ENCODE data around the gene PLEKHO1.
"Not testable (repeated sequence)": the region's sequence is repeated elsewhere in the genome, so short reads cannot be mapped to it uniquely, and the experiment has no call there.

PLEKHO1 gene

DNA sequence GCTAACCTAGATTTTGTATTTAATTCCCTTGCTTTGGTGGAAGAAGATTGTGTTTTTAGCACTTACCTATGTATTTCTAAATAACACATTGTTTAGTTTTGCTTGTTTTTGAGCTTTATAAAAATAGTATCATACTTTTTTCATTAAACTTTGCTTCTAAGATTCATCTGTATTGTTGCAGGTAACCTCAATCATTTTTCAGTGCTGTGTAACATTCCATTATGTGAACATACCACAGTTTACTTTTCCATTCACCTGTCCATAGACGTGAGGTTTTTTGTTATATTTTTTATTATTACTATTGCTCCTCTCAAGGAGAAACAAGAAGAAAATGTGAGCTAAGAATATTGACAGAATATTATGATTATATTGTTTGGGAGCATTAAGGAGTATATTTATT, 15.2 kb upstream of the PLEKHO1 start:
- Histone ChIP-seq H3K4me1 (ENCODE audit: insufficient read depth, low read length) (no peaks in the 10 kb centered on the region), H2AFZ (ENCODE audit: low read depth, low read length) (no peak overlapping the region), H3K27me3 (ENCODE audit: insufficient read depth, low read length) (no peaks in the 10 kb centered on the region), H3K9me3 (ENCODE audit: low read length) (no peaks in the 10 kb centered on the region), H3K4me3 (ENCODE audit: low read length) (no peak overlapping the region), H3K36me3 (ENCODE audit: insufficient read depth, low read length) (no peaks in the 10 kb centered on the region)

DNA sequence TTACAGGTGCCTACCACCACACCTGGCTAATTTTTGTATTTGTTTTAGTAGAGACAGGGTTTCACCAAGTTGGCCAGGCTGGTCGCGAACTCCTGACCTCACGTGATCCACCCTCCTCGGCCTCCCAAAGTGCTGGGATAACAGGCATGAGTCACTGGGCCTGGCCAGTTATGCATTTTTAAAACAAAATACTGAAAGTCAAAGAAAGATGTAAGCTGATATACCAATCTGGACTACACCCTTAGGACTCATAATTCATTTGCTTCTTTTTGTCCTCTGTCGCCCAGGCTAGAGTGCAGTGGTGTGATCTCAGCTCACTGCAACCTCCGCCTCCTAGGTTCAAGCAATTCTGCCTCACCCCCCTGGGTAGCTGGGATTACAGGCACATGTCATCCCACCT, 14.3 kb upstream of the PLEKHO1 start:
- H2AFZ ChIP-seq (ENCODE audit: low read depth, low read length); H3K9me3 ChIP-seq (ENCODE audit: low read length); H3K4me3 ChIP-seq (ENCODE audit: low read length); H3K4me1 ChIP-seq (ENCODE audit: insufficient read depth, low read length); H3K36me3 ChIP-seq (ENCODE audit: insufficient read depth, low read length); H3K27me3 ChIP-seq (ENCODE audit: insufficient read depth, low read length): not testable (repeated sequence)

DNA sequence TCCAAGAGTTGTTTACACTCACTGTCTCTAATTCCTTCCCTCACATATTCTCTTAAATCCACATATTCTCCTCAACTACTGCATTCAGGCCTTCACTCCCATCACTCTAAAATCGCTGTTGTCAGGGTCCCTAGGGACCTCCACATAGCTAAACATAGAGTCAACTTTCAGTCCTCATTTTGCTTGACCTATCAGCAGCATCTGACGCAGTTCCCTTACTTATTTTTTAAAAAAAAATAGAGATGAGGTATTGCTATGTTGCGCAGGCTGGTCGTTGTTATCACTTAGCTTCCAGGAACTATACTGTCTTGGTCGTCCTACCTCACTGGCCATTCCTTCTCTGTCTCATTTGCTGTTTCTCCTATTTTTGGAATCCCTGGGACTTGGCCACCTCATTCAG, 11.7 kb upstream of the PLEKHO1 start:
- Histone ChIP-seq H3K4me3 (ENCODE audit: low read length) (no peak overlapping the region), H3K4me1 (ENCODE audit: insufficient read depth, low read length) (no peaks in the 10 kb centered on the region), H3K36me3 (ENCODE audit: insufficient read depth, low read length) (peaks cover 3% of the 10 kb centered on the region), H3K27me3 (ENCODE audit: insufficient read depth, low read length) (no peaks in the 10 kb centered on the region), H3K9me3 (ENCODE audit: low read length) (no peaks in the 10 kb centered on the region), H2AFZ (ENCODE audit: low read depth, low read length) (no peak overlapping the region)

DNA sequence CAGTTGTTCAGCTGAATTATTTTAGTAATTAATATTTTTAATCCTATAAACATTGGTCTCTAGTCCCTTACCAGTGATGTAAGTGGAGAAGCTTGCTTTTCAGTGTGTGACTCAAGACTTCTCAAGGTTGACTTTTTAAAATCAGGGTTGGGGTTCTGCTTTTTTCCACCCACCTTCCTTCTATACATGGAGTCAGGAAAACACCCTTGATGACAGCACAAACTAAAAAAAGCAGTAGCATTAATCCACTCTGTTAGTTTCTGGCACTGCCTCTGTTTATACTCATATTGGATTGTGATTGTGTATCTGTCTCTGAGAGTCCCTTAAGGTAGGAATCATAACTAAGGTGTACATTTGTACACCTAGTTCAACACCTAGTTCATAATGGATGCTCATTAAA, 8.3 kb upstream of the PLEKHO1 start:
- Histone ChIP-seq H3K27me3 (ENCODE audit: insufficient read depth, low read length) (no peaks in the 10 kb centered on the region), H2AFZ (ENCODE audit: low read depth, low read length) (no peak overlapping the region), H3K9me3 (ENCODE audit: low read length) (no peaks in the 10 kb centered on the region), H3K4me3 (ENCODE audit: low read length) (no peak overlapping the region), H3K4me1 (ENCODE audit: insufficient read depth, low read length) (no peaks in the 10 kb centered on the region), H3K36me3 (ENCODE audit: insufficient read depth, low read length) (peaks cover 3% of the 10 kb centered on the region)

DNA sequence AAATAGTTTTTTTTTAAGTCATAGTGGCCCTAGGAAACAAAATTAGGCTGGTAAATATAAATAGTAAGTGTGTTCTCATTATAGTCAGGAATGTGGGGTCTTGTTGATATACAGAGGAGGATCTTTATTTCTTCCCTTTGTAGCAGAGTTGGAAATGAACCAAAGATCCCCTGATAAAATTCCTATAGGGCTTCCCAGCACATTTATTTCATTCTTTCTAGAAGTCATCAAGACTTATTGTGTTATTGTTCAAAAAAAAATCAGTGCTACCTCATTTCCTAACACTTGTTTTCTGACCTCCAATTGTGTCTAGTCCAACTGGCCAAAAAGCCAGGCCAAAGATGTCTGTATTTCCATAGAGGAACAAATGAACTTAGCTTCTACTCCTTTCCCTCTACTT, 7.6 kb upstream of the PLEKHO1 start:
- Histone ChIP-seq H2AFZ (ENCODE audit: low read depth, low read length) (no peak overlapping the region), H3K9me3 (ENCODE audit: low read length) (no peaks in the 10 kb centered on the region)

DNA sequence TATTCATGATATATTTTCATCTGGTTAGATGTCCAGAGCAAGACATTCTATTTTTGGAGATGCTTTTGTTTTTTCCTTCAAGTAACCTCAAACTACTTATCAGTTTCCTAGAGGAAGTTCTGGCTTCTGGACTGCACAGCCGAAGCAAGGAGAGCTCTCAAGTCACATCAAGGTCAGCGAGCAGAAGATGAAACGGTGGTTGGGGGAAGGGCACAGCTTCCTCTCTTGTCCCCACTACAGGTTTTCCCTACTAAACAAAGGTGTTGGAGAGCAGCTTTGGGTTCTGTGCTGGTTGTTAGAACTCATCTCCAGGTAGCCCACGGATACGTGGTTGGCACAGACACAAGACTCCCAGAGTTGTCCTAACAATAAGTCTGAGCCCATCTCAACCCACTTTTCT, 5.1 kb upstream of the PLEKHO1 start:
- H3K4me1 ChIP-seq (ENCODE audit: insufficient read depth, low read length): peaks cover 13% of the 10 kb centered on the region
- peaks cover 3% of the 10 kb centered on the region for H3K36me3 ChIP-seq (ENCODE audit: insufficient read depth, low read length)
- no peak overlapping the region for H3K4me3 ChIP-seq (ENCODE audit: low read length)
- H3K27me3 ChIP-seq (ENCODE audit: insufficient read depth, low read length): no peaks in the 10 kb centered on the region
- no peaks in the 10 kb centered on the region for H3K9me3 ChIP-seq (ENCODE audit: low read length)
- no peak overlapping the region for H2AFZ ChIP-seq (ENCODE audit: low read depth, low read length)

More for the DNA sequence above, 7.6 kb upstream of the PLEKHO1 start:
- Histone ChIP-seq H3K27me3 (ENCODE audit: insufficient read depth, low read length) (no peaks in the 10 kb centered on the region), H3K4me3 (ENCODE audit: low read length) (no peak overlapping the region), H3K4me1 (ENCODE audit: insufficient read depth, low read length) (no peaks in the 10 kb centered on the region), H3K36me3 (ENCODE audit: insufficient read depth, low read length) (peaks cover 3% of the 10 kb centered on the region)

DNA sequence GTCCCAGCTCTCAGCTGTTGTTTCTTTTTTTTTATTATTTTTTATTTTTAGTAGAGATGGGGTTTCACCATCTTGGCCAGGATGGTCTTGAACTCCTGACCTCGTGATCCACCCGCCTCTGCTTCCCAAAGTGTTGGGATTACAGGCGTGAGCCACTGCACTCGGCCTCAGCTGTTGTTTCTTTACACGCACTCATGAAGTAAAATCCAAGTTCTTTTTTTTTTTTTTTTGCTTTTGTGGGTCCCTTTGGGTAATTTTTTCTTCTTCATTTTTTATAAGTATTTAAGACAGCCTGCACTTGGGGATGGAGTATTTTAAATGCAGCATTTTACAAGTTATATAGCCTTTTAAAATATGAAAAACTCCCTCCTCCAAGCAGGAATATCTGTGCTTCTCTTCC, 3.7 kb upstream of the PLEKHO1 start:
- H3K9me3 ChIP-seq (ENCODE audit: low read length); H3K36me3 ChIP-seq (ENCODE audit: insufficient read depth, low read length); H2AFZ ChIP-seq (ENCODE audit: low read depth, low read length); H3K27me3 ChIP-seq (ENCODE audit: insufficient read depth, low read length); H3K4me3 ChIP-seq (ENCODE audit: low read length): not testable (repeated sequence)
- H3K4me1 ChIP-seq (ENCODE audit: insufficient read depth, low read length): peaks cover 13% of the 10 kb centered on the region

DNA sequence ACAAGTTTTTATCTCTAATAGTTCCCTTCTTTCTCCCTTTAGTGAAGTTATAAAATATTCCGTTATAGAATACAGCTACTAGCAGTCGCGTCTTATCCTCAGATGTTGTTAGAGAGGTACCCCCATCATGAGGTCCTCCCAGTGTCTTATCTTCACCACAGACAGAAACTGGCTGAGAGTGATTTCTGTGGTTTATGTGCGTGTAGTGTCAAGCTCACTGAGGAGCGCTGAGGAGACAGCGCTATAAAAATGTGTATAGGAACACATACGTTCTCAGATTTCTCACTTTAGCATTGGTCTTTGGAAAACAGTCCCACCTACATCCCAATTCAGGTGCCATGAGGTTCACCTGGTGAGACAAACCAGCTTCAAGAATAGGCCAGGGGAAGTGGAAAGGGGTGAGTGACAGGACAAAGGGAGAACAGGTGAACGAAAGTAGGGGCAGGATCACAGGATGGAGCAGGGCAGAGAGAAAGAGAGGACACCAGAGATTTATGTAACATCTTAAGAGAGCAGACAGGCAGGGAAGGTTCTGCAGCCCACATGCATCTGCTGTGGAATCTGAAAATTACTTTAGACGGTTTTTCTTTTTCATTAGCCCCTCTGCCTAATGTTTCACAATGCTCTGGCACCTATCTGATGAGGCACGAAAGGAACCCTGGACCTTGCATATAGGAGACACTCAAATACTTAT, 2.7 kb upstream of the PLEKHO1 start:
- H3K36me3 ChIP-seq (ENCODE audit: insufficient read depth, low read length): peaks cover 4% of the 10 kb centered on the region
- H3K9me3 ChIP-seq (ENCODE audit: low read length): no peaks in the 10 kb centered on the region
- no peak overlapping the region for H2AFZ ChIP-seq (ENCODE audit: low read depth, low read length)
- no peak overlapping the region for H3K4me3 ChIP-seq (ENCODE audit: low read length)
- peaks cover 21% of the 10 kb centered on the region for H3K4me1 ChIP-seq (ENCODE audit: insufficient read depth, low read length)
- H3K27me3 ChIP-seq (ENCODE audit: insufficient read depth, low read length): no peaks in the 10 kb centered on the region

DNA sequence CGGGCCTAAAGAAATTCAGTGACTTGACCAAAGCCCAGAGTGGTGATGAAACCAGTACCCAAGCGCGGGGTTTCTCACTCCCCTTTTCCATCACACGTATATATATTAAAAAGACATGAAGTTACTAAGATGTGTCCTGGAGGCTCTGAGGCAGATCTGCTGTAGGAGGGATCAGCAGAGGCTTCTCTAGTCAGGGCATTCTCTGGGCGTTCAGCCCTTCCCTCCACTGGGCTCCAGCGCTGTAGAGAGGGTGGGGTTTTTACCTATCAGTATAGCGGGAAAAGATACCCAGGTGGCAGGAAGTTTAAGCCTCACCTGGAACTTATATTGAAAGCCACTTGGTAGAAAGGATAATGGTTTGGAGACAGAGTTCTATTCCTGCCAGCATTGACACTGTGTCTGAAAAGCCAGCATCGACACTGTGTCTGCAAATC, 862 bp upstream of the PLEKHO1 start:
- Histone ChIP-seq H3K36me3 (ENCODE audit: insufficient read depth, low read length) (peaks cover 22% of the 10 kb centered on the region), H3K4me3 (ENCODE audit: low read length) (peak overlapping the region; percentile 95), H3K9me3 (ENCODE audit: low read length) (no peaks in the 10 kb centered on the region), H2AFZ (ENCODE audit: low read depth, low read length) (no peak overlapping the region), H3K27me3 (ENCODE audit: insufficient read depth, low read length) (no peaks in the 10 kb centered on the region), H3K4me1 (ENCODE audit: insufficient read depth, low read length) (peaks cover 29% of the 10 kb centered on the region)

DNA sequence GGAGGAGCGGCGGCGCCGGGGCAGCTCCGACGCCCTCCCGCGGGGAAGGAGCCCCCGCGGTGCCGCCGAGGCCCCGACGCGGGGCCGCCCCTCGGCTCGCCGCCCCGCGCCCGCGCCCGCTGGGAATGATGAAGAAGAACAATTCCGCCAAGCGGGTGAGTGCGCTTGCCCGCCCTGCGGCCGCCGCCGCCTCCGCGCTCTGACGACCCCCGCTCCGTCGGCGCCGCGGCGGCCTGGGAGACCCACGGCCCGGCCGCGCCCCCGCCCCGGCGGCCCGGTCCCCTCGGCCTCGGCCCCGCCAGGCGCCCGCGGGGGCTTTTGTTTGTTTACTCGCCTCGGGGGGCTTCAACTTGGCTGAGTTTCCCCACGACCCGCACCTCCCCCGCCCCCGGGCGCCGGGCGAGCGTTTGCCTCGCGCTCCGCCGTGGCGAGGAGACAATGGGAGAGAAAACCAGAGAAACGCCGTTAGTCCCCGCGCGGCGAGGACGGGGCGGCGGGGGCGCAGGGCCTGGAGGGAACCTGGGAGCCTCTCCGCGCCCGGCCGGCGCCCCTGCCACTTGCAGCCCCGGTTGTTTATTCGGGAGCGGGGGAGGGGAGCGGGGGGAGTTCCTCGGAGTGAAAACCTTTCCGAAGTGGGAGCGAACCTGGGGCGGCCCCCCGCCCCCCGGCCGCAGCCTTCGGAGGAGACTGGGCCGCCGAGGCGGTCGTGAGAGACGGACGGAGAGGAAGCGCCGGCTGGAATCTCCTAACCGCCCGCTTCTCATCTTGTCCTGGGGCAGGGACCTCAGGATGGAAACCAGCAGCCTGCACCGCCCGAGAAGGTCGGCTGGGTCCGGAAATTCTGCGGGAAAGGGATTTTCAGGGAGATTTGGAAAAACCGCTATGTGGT, 661 bp downstream of the PLEKHO1 start:
- Histone ChIP-seq H3K27me3 (ENCODE audit: insufficient read depth, low read length) (no peaks in the 10 kb centered on the region), H3K4me3 (ENCODE audit: low read length) (peak overlapping the region; percentile 95), H2AFZ (ENCODE audit: low read depth, low read length) (no peak overlapping the region), H3K4me1 (ENCODE audit: insufficient read depth, low read length) (peaks cover 29% of the 10 kb centered on the region), H3K36me3 (ENCODE audit: insufficient read depth, low read length) (peaks cover 37% of the 10 kb centered on the region), H3K9me3 (ENCODE audit: low read length) (no peaks in the 10 kb centered on the region)

DNA sequence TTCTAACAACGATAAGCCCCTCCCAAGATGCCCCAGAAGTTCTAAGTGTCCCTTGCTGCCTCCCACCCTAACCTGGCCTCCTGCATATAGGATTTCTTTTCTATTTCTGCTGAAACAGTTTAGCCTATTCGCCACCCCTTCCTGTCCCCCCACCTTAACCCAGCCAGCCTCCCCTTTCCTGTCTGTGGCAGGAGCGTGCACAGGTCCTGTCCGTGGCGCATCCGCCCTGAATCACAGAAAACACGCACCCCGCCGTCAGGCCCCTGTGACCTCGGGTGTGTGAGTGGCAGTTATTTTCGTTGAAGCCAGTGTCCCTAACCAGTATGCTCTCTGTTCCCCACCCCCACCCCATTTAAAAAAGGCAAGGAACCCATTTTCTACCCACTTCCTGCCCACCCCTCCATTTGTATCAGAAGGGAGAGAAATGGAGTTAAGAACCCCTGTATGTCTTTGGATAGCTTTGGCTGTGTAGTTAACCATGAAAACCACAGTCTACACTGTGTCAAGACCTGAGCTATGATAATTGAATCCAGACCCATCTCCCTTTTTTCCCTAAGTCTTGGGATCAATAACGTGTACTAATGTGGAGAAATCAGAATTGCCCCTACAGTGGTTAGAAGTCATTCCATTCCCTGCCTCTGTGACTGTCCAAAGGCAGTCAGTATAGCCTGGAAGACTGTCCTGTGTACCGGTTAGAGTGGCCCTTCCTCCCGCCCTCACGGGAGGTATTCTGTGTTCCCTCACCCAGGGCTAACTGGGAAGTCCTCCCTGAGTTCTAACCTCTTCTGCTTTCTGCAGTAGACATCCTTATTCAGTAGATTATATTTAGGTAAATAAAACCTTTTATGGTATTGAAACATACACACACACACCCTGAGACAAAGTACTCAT, 1.8 kb downstream of the PLEKHO1 start:
- H3K4me1 ChIP-seq (ENCODE audit: insufficient read depth, low read length): peaks cover 29% of the 10 kb centered on the region
- H2AFZ ChIP-seq (ENCODE audit: low read depth, low read length): no peak overlapping the region
- peak overlapping the region; percentile 95 for H3K4me3 ChIP-seq (ENCODE audit: low read length)
- H3K9me3 ChIP-seq (ENCODE audit: low read length): no peaks in the 10 kb centered on the region
- peaks cover 48% of the 10 kb centered on the region for H3K36me3 ChIP-seq (ENCODE audit: insufficient read depth, low read length)
- H3K27me3 ChIP-seq (ENCODE audit: insufficient read depth, low read length): no peaks in the 10 kb centered on the region

DNA sequence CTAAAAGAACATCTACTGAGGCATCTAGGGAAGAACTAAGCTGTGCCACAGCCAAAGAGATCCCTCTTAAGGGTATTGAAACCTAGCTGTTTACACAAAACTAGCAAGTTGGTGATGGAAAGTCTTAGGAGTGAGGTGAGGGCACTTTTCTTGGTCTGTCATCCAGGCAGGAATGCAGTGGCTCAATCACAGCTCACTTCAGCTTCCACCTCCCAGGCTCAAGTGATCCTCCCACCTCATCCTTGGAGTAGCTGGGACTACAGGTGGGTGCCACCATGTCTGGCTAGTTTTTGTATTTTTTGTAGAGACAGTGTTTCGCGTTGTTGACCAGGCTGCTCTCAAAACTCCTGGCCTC, 2.4 kb downstream of the PLEKHO1 start:
- Histone ChIP-seq H3K36me3 (ENCODE audit: insufficient read depth, low read length) (peaks cover 55% of the 10 kb centered on the region), H3K27me3 (ENCODE audit: insufficient read depth, low read length) (no peaks in the 10 kb centered on the region), H3K4me1 (ENCODE audit: insufficient read depth, low read length) (peaks cover 29% of the 10 kb centered on the region), H2AFZ (ENCODE audit: low read depth, low read length) (no peak overlapping the region), H3K9me3 (ENCODE audit: low read length) (no peaks in the 10 kb centered on the region), H3K4me3 (ENCODE audit: low read length) (peak overlapping the region; percentile 95)

Measured in neuron (in vitro differentiated cells).